Erythroblast (primary cell): Measurements from ENCODE around the gene FMOD.

Experiments used
- GATA1 ChIP-seq: IDR thresholded peaks from 2 replicates; pipeline ENCODE4 v1.6.1; 2011; ENCODE audit warnings: low read depth, mild to moderate bottlenecking, control low read depth, low read length, moderate library complexity
- POLR2A ChIP-seq: IDR thresholded peaks from 2 replicates; pipeline ENCODE4 v1.6.1; 2011; ENCODE audit warnings: mild to moderate bottlenecking, low read length

- no peak for TF ChIP-seq POLR2A
- TF ChIP-seq GATA1, result no peak
These were observed 4.2 kb downstream of the FMOD start for GRCh38 chr1:203346769-203347102.
